GM19438 (cell line): Measurements from ENCODE around the gene HPS6.

Source experiments
- ATAC-seq: cut with Tn5 transposase; IDR thresholded peaks from one replicate; pipeline ENCODE4 v1.9.1; 2021; ENCODE audit warnings: low read depth; ENCODE audit not compliant: unreplicated experiment

HPS6 gene

DNA sequence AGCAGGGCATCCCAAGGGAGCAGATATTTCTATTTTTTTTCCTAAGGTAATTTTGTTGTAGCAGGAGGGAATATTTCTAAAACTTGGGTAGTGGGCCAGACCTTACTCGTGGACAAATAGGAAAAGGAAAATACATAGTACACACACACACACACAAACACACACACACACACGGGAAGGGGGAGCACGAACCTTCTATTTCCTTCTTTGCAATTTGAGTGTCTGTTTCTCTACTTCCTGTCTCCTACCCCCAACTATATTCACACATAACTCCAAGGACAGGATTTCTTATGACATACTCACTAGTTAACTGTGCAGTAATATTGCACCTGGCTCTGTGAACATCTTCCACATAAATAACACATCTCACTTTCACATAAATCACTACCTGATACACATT lies 50.6 kb downstream of the HPS6 start:
- ATAC-seq, result no peak

GRCh38 chr10:102116656-102117055 lies 51.5 kb downstream of the HPS6 start:
- ATAC-seq, result no peak
